Ovary (tissue), 9 donors: Measurements from ENCODE around the gene TMPRSS3. TPM values are rescaled to one million over a fixed set of nuclear protein-coding genes. Genes with fewer than 3 reads are reported as not detected.

Experiments used
- DNase-seq, 5 donors: peaks; one replicate each; pipeline ENCODE4 v3.0.0-alpha.2; 2019 to 2020
- H3K27ac ChIP-seq, 2 donors: fragments of 200-600 bp; one replicate each; pipeline versions ENCODE4 v1.5.1 to v1.8.0; 2019 to 2022
- H3K27me3 ChIP-seq: fragments of 200-600 bp; one replicate; pipeline ENCODE4 v1.8.0; 2022
- H3K36me3 ChIP-seq: fragments of 200-600 bp; sonication (generic); one replicate; pipeline ENCODE4 v1.5.1; 2019
- H3K4me1 ChIP-seq: one replicate; pipeline ENCODE4 v1.8.1; 2013; ENCODE audit warnings: mild to moderate bottlenecking, moderate library complexity; ENCODE audit not compliant: insufficient read depth
- H3K4me3 ChIP-seq: fragments of 200-600 bp; sonication (generic); one replicate; pipeline ENCODE4 v1.5.1; 2017
- H3K9me3 ChIP-seq, 2 donors: fragments of 200-600 bp in 1 of 2; sonication (generic) in 1 of 2; one replicate each; pipeline versions ENCODE4 v1.5.1 to v1.8.1; 2013 to 2019; ENCODE audit warnings: mild to moderate bottlenecking in 1 of 2, moderate library complexity in 1 of 2
- EP300 ChIP-seq: sonication (generic); formaldehyde crosslinking; IDR thresholded peaks from one replicate; pipeline ENCODE4 v1.6.1; 2017; ENCODE audit warnings: antibody characterized with exemption
- POLR2A ChIP-seq: fragments of 450-650 bp; IDR thresholded peaks from one replicate; pipeline ENCODE4 v1.6.1; 2017; ENCODE audit warnings: antibody characterized with exemption, mild to moderate bottlenecking, moderate library complexity
- WGBS, 3 donors: extraction: QIAGEN DNeasy Blood & Tissue Kit in 1 of 3; methylation state at CpG; one replicate each; pipeline versions ENCODE4 v1.1.5 to v1.1.7; 2013 to 2017; 5-methylcytosine and 5-hydroxymethylcytosine counted together
- intact Hi-C, 4 donors: fragments of 100-400 bp; cut with DNase I; formaldehyde crosslinking; loops; one replicate each; pipeline versions ENCODE4 v1.11.0 to v1.15.1; 2022 to 2023
- polyA plus RNA-seq, 2 donors: library from polyadenylated mRNA; stranded (reverse); fragments of 200-250 nt in 1 of 2; fragments of 350-450 nt in 1 of 2; fragmentation: Illumina TruSeq in 1 of 2; extraction: RNeasy Lipid Tissue Mini Kit (QIAGEN cat#74804) in 1 of 2; gene quantifications; one replicate each; pipeline ENCODE4 v1.2.3, GENCODE V29; 2013 to 2014
- total RNA-seq, 7 donors: library from RNA; depleted of rRNA in 2 of 7; stranded (reverse); fragments of >200 nt in 2 of 7; fragmentation: NEBNext Ultra II Directional in 3 of 7; extraction: Animal tissue kit (Norgen Biotek cat#: 25700) in 3 of 7; gene quantifications; one replicate each; pipeline versions ENCODE4 v1.1.0 to v1.2.4, GENCODE V29; 2016 to 2023
- TF ChIP-seq, protein P1 (sequence below), 3 donors: fragments of 450-650 bp in 2 of 3; fragments of 200-600 bp in 1 of 3; IDR thresholded peaks; one replicate each; pipeline versions ENCODE4 v1.5.1 to v1.8.0; 2016 to 2022; ENCODE audit warnings: antibody characterized with exemption in 3 of 3, mild to moderate bottlenecking in 1 of 3
- donor health status: DM: no; HTN: no; CAD: no; lungs with moderate emphysema.
- donor health status: DM: no; HTN: no; CAD: no.
- donor health status: Bipolar disorder and iron deficiency.
- donor health status: DM: yes; HTN: yes; CAD: no.
- donor health status: DM: no; HTN: no; CAD: no.
- donor health status: DM: yes; HTN: yes; CAD: no.

TMPRSS3 gene
- total and polyA plus RNA-seq, 9 donors = 0.07 to 28.6 (median 1.4) TPM; not detected in 2

- H3K36me3 ChIP-seq = no peaks in the 10 kb centered on the region
- no peaks in the 10 kb centered on the region for H3K9me3 ChIP-seq
- no peaks in the 10 kb centered on the region for H3K27me3 ChIP-seq
- DNase-seq = no peak
- WGBS, 3 donors = 83 to 87% (median 85%) methylated on average over 11 of the region's 11 CpGs
- intact Hi-C loops = no loop called here
- no peak overlapping the region for H3K27ac ChIP-seq
- TF ChIP-seq POLR2A = no peak
- TF ChIP-seq EP300 = no peak
- TF ChIP-seq, protein P1, sequence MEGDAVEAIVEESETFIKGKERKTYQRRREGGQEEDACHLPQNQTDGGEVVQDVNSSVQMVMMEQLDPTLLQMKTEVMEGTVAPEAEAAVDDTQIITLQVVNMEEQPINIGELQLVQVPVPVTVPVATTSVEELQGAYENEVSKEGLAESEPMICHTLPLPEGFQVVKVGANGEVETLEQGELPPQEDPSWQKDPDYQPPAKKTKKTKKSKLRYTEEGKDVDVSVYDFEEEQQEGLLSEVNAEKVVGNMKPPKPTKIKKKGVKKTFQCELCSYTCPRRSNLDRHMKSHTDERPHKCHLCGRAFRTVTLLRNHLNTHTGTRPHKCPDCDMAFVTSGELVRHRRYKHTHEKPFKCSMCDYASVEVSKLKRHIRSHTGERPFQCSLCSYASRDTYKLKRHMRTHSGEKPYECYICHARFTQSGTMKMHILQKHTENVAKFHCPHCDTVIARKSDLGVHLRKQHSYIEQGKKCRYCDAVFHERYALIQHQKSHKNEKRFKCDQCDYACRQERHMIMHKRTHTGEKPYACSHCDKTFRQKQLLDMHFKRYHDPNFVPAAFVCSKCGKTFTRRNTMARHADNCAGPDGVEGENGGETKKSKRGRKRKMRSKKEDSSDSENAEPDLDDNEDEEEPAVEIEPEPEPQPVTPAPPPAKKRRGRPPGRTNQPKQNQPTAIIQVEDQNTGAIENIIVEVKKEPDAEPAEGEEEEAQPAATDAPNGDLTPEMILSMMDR (IDR thresholded peaks at IDR 0.05) = no peak
- H3K4me3 ChIP-seq = no peak overlapping the region
- H3K4me1 ChIP-seq = no peaks in the 10 kb centered on the region
Measured at GRCh38 chr21:42343963-42344510, 51.8 kb downstream of the TMPRSS3 start.

DNA sequence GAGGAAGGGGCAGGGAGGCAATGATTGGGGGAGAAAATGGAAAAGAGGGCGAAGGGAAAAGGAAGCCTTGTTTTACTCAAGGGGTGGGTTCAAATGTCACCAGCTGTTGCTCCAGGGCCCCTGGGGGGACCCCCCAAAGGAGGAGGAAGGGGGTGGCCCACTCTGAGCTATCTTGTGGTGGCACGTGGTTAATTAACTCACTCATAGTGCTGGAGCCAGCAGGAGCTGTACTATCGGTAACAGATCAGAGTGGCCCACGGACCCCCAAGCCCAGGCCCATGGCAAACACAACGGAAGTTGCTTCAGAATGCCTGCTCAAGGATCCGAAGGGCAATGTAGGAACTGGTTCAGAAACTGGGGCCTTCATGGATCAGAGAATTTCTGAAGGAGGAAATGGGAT is 52.3 kb downstream of the TMPRSS3 start:
- Histone ChIP-seq H3K27ac (no peak overlapping the region), H3K4me1 (no peaks in the 10 kb centered on the region), H3K9me3 (no peaks in the 10 kb centered on the region), H3K36me3 (no peaks in the 10 kb centered on the region), H3K4me3 (no peak overlapping the region), H3K27me3 (no peaks in the 10 kb centered on the region)
- 80 to 85% (median 81%) methylated on average over 6 of the region's 6 CpGs for WGBS, 3 donors
- no peak for TF ChIP-seq EP300
- TF ChIP-seq, protein P1 (IDR thresholded peaks at IDR 0.05) = no peak
- TF ChIP-seq POLR2A = no peak
- intact Hi-C loops = no loop called here
- no peak for DNase-seq

DNA sequence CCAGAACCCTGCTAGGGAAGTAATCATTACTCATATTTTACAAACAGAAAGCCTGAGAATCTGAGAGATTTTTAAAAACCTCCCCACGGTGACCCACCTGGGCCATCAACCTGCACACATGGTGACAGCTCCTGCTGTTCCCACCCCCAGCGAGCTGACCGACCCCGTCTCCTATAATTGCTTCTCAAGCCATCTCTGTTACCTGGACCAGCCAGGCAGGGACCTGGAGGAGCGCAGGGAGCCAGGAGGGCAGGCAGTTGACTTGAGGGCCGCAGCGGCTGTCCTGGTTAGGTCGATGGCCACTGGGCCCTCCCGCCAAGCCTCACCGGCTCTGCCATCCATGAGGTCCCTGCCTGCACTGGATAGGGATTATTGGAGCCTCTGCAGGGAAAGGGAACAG is 52.8 kb downstream of the TMPRSS3 start:
- no peak for DNase-seq
- H3K36me3 ChIP-seq = no peaks in the 10 kb centered on the region
- no peak overlapping the region for H3K4me3 ChIP-seq
- WGBS, 3 donors = 74 to 94% (median 78%) methylated on average over 10 of the region's 10 CpGs
- H3K4me1 ChIP-seq = no peaks in the 10 kb centered on the region
- H3K27me3 ChIP-seq = no peaks in the 10 kb centered on the region
- H3K9me3 ChIP-seq = no peaks in the 10 kb centered on the region
- intact Hi-C loops = no loop called here
- no peak overlapping the region for H3K27ac ChIP-seq
- TF ChIP-seq POLR2A (no peak), EP300 (no peak)
- TF ChIP-seq, protein P1 (IDR thresholded peaks at IDR 0.05) = no peak

GRCh38 chr21:42341776-42342542 is 53.9 kb downstream of the TMPRSS3 start:
- H3K4me1 ChIP-seq = no peaks in the 10 kb centered on the region
- no peak overlapping the region for H3K27ac ChIP-seq
- DNase-seq = no peak
- no peaks in the 10 kb centered on the region for H3K36me3 ChIP-seq
- H3K4me3 ChIP-seq = no peak overlapping the region
- 90 to 92% (median 91%) methylated on average over 15 of the region's 15 CpGs for WGBS, 3 donors
- intact Hi-C loops = no loop called here
- no peaks in the 10 kb centered on the region for H3K27me3 ChIP-seq
- H3K9me3 ChIP-seq = no peaks in the 10 kb centered on the region
- TF ChIP-seq EP300 (no peak), POLR2A (no peak)
- TF ChIP-seq, protein P1 (IDR thresholded peaks at IDR 0.05) = no peak
